Stomach (tissue), 4 donors: ENCODE data around the gene SLC35F2.

ENCODE experiments used
- POLR2AphosphoS5 ChIP-seq, 3 donors: sonication (generic); formaldehyde crosslinking; IDR thresholded peaks; one replicate each; pipeline ENCODE4 v1.6.1; 2016; ENCODE audit warnings: antibody characterized with exemption in 3 of 3
- TF ChIP-seq, protein P1 (sequence below), 7 experiments: fragments of 450-650 bp in 4 of 7; fragments of 200-600 bp in 3 of 7; sonication (generic) in 3 of 7; IDR thresholded peaks; one replicate each; pipeline ENCODE4 v1.5.1; 2016 to 2019; ENCODE audit warnings: antibody characterized with exemption in 7 of 7, control low read depth in 2 of 7, mild to moderate bottlenecking in 1 of 7

DNA sequence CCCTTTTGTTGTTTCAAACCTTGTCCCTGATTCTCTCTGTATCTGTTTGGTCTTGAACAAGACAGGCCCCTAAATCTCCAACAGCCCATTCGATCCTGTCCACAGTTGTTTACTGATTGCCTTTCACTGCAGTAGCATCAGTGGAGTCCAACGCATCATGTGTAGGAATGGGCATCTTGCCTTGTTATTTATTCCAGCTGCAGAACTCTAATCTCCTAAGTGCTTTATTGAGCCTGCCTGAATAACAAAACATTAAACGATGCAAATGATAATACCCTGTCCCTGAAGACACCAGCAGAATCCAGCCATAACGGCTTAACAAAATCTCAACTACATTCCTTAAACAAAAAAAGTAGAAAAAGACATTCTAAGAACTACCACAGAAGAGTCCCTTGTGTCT lies 50.1 kb downstream of the SLC35F2 start:
- TF ChIP-seq, protein P1, sequence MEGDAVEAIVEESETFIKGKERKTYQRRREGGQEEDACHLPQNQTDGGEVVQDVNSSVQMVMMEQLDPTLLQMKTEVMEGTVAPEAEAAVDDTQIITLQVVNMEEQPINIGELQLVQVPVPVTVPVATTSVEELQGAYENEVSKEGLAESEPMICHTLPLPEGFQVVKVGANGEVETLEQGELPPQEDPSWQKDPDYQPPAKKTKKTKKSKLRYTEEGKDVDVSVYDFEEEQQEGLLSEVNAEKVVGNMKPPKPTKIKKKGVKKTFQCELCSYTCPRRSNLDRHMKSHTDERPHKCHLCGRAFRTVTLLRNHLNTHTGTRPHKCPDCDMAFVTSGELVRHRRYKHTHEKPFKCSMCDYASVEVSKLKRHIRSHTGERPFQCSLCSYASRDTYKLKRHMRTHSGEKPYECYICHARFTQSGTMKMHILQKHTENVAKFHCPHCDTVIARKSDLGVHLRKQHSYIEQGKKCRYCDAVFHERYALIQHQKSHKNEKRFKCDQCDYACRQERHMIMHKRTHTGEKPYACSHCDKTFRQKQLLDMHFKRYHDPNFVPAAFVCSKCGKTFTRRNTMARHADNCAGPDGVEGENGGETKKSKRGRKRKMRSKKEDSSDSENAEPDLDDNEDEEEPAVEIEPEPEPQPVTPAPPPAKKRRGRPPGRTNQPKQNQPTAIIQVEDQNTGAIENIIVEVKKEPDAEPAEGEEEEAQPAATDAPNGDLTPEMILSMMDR (IDR thresholded peaks at IDR 0.05): no peak
- TF ChIP-seq POLR2AphosphoS5 (IDR thresholded peaks at IDR 0.05): no peak
